NCI-H2196 (cell line): ENCODE results near the gene ADGRG3.
A peak's percentile ranks its signal among the peaks of the same experiment; 100 is the strongest.

Experiments used
- DNase-seq: peaks from one replicate; lab custom pipeline; 2025; ENCODE audit not compliant: unreplicated experiment; lab: John Stamatoyannopoulos, UW

Gene ADGRG3

DNA sequence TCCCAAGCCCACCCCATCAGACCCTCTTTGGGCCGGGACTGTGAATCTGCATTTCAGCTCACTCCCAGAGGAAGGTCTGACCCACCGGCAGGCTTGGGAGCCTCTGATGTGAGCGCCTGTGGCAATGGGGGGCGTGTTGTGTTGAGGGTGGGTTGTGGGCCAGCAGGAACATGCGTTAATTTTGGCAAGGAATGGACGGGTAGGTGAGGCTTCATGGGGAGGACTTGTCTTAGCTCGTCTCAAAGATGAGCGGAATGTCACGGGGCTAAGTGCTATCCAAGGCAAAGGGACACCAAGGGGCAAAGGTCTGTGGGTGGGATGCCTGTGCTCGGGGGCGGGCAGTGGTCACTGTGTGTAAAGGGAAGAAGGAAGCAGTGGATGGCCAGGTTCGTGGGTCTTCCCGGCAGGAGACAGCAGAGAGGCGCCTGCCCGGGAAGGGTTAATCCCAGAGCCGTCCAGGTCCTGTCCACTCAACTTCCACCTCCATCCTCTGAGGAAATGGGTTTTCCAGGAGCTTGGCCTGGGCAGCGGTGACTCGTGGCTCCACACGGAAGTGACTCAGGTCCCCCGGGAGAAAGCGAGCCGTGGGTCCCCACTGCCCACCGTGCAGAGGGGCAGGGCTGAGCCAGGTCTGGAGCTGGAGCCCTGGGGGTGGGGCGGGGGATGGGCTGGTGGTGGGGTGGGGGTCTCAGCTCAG lies 22.3 kb upstream of the ADGRG3 start:
- DNase-seq = no peak

DNA sequence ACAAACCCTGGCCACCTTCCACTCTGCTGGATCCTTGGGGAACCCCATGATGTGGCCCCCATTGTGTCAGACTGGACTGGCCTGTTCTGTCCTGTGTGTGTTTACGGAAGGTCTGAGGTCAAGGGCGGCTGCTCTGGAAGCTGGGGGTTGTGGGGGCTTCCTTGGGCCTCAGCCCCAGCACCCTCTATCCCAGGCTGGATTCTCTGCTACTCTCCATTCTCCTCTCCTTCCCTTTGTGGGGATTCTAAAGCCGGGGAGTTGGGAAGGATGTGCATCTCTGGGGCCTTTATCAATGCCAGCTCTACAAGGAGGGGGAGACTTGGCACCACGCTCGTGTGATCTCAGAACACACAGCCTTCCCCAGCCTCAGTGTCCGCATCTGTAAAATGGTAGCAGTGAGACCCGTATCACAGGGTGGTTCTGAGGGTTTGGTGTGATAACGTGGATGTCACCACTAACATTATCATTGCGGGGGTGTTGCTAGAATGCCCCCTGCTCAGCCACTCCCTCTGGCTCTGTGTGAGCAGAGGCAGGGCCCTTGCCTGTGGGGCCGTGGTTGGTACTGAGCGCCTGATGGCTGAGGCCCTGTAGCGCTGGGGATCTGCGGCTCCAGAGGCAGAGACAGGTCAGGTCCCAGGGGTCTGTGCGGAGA lies 21.6 kb upstream of the ADGRG3 start:
- no peak for DNase-seq

DNA sequence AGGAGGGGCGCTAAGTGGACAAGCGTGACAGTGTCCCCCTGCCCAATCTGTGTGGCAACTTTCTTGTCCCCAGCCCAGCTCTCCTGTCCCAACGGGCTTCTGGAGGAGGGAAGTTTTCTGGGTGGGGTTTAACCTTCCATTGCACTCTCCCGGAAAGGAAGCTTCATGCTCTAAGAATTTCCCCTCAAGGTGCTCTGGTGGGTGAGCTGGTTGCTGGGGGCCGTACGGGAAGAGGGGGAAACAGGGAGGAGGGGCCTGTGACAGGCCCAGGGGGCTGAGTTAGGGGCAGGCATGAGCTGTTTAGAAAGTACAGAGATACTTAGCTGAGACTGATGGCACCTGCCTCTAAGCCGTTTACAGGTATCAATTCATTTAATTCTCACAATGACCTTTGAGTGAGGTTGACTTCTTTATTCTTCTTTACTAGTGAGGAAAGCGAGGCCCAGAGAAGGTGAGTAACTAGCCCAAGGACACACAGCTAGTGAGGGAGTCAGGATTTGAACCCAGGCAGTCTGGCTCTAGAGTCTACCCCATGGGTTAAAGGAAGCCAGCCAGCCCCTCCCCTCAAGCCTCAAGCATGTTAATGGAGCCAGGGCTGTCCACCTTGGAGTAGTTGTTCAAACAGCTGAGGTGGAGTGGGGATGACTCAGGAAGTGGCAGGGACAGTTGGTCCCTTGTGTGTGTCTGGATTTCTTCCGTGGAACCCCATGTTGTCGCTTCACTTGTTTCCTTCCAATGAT lies 20.8 kb upstream of the ADGRG3 start:
- no peak for DNase-seq

DNA sequence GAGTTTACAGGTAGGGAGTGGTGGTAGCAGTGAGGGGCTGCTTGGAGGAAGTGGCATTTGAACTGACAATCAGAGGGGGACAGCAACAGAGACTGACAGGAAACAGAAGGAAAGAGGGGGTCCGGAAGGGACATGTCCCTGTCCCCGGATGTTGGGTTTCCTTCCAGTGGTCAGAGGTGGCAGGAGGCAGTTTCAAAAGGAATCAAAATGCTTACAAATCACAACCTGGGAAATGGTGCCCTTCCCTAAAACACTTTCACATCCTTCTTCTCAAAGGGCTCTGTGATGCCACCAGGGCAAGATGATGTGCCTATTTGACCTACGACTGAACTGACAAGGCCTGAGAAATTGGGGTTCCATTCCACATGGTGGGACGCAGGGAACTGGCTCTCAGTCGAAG lies 20.0 kb upstream of the ADGRG3 start:
- DNase-seq = no peak

DNA sequence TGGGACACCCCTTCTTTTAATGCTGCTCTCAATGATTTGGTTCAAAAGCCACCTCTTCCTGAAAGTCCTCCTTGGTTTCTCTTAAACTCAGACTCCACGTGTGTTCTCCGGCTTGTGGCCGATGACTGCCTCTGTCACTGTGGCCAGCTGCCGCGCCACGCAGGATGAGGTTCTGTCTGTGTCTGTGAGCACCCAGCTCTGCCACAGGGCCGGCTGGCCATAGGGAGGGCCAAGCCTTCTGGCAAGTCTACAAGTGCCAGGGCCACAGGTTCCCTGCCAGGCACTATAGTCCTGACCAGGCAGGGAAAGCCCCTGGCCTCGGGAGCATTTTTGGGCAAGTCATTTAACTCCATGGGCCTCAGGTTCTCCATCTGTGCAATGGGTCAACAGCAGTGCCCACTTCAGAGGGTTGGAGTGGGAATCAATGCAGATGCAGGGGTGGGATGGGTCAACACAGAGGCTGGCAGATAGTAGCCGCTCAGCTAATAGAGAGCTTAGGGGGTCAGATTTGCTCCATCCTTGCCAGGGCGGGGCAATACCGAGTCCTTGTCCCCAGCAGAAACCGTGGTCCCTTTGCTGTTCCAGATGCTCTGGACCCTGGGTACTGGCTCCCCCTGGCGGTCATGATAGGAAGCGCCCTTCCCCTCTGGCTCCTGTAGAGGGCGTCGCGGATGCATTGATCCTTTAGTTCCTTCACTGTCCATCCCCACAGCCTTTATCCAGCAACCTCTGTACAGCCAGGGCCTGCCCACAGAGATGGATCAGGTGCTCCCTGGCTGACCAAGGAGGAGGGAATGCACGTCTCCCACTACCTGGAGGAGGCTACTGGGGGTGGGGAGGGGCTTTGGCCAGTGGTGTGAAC lies 19.3 kb upstream of the ADGRG3 start:
- peak; percentile 66 for DNase-seq

DNA sequence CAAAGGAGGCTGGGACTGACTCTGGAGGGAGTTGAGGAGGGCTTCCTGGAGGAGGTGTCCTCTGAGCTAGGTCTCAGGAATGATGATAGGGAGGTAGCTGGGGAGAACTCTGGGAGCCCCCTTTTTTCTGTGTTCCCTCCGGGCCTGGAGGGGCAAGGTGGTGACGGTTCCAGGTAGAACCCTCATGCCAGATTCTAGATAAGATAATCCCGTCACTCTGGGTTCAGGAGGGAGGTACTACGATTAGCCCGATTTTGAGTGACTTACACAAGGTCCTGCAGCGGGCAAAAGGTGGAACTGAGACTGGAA lies 18.7 kb upstream of the ADGRG3 start:
- no peak for DNase-seq

DNA sequence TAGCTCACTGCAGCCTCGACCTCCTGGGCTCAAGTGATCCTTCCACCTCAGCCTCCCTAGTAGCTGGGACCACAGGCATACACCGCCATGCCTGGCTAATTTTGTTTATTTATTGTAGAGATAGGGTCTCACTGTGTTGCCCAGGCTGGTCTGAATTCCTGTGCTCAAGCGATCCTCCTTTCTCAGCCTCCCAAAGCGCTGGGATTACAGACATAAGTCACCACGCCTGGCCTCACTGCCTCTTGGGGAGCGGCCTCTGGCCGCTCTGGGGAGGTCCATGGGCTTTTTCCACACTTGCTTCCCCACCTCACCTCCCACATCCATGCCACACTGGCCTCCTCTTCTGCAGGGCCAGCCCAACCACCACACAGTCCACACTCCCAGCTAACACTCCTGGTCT lies 18.3 kb upstream of the ADGRG3 start:
- no peak for DNase-seq

DNA sequence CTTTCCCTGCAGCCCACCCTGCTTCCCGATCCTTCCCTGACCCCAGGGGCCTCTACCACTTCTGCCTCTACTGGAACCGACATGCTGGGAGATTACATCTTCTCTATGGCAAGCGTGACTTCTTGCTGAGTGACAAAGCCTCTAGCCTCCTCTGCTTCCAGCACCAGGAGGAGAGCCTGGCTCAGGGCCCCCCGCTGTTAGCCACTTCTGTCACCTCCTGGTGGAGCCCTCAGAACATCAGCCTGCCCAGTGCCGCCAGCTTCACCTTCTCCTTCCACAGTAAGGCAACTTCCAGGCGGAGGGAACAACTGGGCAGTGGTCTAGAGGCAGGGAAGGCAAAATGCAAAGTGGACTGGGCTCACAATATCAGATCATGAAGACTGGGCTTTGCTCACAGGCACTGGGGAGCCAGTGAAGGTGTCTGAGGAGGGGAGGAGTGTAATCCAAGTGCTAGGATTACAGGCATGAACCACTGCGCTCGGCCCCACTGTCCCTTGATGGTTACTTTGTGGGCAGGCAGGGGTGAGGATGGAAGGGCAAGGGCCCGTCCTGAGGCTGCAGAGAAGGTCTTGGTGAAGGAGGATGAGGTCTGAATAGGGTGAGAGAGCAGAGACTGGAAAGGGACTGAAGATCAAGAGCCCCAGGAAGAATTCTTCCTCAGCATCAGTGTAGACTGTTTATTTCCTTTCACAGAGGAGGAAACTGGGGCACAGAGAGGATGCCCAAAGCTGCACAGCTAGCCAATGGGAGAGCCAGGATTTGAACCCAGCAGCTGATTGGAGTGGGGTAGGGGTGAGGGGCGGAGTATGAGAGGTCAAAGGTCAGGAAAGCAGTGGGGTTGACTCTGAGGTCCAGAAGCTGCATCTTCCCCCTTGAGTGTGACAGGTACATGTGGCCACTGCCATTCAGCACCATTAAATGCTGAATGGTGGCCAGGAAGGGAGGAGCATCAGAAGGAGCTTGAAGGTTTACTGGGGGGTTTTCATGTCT lies 16.5 kb upstream of the ADGRG3 start:
- DNase-seq = no peak

DNA sequence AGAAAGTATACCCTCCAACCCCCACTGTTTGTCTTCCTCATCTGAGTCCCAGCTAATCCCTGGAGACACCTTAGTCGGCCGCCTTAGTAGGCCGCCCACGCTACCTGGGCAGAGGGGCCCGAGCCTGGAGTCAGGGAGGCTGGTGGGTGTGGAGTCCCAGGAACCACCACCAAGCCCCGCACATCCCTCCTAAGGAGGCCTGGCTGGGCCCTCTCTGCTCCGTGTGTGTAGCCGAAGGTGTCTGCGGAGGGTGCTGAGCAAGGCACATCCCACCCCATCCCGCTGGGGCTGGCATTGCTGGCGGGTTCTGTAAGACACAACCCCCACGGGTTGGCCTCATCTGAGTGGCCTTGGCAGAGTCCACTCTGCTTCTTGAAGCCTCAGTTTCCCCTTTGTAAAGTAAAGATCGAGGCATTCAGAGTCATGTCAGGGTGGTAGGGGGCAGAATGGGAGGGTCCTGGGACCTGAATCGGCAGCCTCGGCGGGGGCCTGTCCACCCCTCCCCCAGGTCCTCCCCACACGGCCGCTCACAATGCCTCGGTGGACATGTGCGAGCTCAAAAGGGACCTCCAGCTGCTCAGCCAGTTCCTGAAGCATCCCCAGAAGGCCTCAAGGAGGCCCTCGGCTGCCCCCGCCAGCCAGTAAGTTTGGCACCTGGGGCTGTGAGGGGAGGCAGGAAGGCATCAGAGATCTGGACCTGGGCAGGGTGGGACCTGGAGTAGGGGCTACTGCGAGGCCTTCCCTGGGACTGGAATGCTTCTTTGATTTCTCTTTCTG lies 15.2 kb upstream of the ADGRG3 start:
- DNase-seq = no peak

DNA sequence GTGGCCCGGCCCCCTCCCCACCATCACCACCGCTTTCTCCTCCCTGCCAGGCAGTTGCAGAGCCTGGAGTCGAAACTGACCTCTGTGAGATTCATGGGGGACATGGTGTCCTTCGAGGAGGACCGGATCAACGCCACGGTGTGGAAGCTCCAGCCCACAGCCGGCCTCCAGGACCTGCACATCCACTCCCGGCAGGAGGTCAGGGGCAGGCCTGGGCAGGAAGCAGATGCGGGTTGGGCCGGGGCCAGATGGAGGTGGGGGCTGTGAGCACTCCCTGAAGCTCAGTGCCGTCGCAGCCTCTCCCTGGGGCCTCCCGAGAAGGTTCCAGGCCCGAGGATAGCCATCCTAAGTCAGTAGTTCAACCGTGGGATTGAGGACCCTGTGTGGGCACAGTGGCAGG lies 14.2 kb upstream of the ADGRG3 start:
- DNase-seq = no peak

DNA sequence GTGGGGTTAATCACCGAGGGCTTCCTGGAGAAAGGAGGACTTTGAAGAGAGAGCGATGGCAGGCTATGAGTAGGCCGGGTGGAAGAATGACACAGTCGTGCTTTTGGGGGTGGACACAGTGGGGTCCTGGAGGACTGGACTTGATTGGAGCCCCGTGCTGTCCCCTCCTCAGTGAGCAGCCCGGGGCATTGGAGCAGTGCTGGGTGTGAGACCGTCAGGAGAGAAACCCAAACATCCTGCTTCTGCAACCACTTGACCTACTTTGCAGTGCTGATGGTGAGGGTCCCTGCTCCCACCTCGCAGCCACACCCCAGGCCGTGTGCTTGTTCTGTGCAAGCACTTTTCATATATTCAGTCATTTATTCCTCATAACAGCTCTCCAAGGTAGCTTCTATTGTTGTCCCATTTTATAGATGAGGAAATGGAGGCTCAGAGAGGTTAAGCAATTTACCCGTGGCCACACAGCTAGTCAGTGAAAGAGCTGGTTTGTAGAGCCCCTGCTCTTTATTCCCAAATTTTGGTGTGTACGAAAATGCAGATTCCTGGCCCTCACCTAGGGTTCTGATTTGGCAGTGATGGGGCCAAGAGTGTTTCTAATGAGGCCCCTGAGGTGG lies 11.7 kb upstream of the ADGRG3 start:
- no peak for DNase-seq

DNA sequence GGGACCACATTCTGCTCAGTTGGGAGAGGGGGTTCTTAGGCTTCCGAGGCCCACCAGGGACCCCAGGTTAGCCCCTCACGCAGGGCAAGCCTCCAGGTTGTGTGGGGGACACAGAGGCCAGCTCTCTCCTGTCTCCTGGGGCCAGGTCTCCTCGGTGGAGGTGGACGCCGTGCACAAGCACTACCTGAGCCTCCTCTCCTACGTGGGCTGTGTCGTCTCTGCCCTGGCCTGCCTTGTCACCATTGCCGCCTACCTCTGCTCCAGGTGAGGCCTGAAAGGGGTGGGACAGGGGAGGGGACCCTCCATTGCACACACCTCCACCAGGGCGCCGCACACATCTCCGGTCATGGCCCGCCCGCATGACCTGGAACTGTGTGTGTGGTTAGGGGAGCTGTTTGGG lies 10.9 kb upstream of the ADGRG3 start:
- DNase-seq = no peak

DNA sequence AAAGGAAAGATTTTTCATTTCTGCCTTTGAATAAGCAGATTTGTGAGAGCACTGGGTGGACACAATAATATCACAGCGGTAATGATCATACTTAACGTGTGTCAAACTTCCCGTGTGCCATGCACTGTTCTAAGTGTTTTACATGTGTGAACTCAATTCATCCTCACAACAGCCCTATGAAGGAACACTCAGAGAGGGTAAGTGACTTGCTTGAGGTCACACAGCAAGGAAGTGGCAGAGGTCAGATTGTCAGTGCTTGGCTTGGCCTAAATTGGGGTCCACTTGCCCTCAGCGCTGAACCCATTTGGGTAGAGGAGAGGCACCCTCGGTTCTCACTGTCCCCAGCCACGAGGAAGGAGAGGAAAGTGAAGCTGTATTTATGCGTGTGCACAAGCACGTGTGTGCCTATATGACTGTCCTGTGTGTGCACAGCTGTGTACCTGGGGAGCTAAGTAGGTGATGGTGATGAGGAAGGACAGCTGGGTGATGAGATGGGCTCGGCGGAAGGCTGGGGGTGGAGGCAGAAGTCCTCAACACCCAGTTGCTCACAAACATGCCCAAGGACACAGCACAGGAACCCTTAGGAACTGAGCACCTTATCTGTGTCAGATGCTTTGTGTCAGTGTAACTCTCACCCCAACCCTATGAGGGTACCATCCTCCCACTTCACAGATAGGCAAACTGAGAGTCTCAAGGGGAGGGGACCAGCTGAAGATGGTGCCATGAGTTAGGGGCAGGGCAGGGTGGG lies 9.8 kb upstream of the ADGRG3 start:
- DNase-seq = no peak

DNA sequence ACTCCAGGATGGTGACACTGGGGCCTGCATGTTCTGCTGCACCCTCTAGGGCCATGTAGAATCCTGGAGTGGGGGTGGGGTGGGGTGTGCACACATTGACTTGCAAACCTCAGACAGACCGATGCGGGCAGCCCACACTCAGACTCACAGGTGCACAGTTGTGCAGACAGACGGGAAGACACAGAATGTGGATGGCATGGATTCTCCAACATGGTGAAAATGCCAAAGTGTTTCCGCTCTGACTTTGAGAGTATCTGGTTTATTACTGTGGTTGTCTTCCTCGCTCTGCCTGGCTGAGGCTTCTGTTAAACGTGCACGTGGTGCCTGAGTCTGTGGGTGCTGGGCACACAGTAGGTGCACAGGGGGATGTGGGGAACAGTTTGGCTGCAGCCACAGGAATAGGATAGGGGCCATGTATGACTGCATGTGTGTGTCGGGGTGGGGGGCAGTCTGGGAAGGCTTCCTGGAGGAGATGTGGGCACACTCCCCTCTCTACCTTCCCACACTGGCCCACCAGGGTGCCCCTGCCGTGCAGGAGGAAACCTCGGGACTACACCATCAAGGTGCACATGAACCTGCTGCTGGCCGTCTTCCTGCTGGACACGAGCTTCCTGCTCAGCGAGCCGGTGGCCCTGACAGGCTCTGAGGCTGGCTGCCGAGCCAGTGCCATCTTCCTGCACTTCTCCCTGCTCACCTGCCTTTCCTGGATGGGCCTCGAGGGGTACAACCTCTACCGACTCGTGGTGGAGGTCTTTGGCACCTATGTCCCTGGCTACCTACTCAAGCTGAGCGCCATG lies 9.0 kb upstream of the ADGRG3 start:
- DNase-seq = no peak

DNA sequence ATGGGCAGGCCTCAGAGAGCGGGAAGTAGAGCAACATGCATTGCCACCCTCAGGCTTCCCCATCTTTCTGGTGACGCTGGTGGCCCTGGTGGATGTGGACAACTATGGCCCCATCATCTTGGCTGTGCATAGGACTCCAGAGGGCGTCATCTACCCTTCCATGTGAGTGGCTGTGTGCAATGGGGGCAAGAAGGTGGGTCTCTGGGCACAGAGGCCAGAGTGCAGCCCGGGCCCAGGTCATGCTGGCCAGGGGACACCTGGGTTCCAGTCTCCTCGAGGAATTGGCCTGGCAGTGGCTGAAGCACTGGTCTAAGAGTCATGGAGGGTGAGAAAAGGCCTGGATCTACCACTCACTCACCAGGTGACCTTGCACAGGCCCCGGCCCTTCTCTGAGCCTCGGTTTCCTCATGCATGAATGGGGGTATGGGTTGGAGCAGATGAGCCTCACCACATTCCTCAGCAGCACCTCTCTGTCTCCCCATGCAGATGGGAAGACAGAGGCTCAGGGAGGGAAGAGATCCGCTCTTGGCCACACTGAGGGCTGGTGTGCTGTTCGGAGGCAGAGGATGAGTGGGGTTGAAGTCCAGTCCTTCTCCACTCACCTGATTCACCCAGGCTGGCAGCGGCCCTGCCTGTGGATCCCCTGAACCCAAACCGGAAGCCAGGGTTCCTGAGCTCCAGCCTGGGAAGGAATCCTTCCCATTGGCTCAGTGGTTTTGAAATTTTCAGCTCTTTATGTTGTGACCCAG lies 7.2 kb upstream of the ADGRG3 start:
- no peak for DNase-seq

DNA sequence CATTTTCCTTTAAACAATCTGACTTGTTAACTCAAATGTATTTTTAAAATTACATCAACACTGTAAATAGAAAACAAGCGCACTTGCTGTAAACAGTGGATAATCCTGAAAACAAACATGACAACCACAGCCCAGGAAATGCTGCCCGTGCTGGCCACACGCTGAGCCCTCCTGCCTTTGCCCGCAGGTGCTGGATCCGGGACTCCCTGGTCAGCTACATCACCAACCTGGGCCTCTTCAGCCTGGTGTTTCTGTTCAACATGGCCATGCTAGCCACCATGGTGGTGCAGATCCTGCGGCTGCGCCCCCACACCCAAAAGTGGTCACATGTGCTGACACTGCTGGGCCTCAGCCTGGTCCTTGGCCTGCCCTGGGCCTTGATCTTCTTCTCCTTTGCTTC lies 6.6 kb upstream of the ADGRG3 start:
- DNase-seq = no peak
